ENCODE data around the gene RUNX3. TPM values are rescaled to one million over a fixed set of nuclear protein-coding genes. Genes with fewer than 3 reads are reported as not detected.

Gene RUNX3
- total RNA-seq, 1 experiment from 2014 or later, result 0.28 TPM

DNA sequence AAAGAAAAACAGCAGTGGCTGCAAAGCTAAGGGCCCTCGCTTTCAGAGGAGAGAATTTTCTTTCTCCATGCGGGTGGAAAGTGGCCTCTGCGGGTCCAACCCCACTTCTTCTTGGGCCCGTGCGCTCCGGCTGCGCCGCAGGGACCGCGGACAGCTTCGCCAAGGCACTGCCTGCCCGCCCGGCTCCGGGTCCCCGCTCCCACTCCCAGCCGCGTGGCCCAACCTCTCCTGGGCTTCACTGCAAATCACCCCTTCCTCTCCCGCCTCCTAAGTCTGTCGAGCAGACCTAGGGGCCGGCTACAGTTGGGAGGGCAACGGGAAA is 1.0 kb upstream of the RUNX3 start:
- Mint-ChIP-seq H3K27me3 (ENCODE audit: unreplicated experiment) (peaks cover 83% of the 10 kb centered on the region), H3K36me3 (ENCODE audit: insufficient read depth, unreplicated experiment) (no peaks in the 10 kb centered on the region), H3K27ac (ENCODE audit: unreplicated experiment) (no peak overlapping the region), H3K4me1 (ENCODE audit: low read depth, unreplicated experiment) (no peaks in the 10 kb centered on the region), H3K4me3 (ENCODE audit: low read depth, unreplicated experiment) (no peak overlapping the region), H3K9me3 (ENCODE audit: low read depth, unreplicated experiment) (no peaks in the 10 kb centered on the region)
- no peak for DNase-seq
- CTCF ChIA-PET, result no interaction called here
- BruUV-seq (replicated peaks), result no TSS peak
- TF ChIP-seq, protein P1, sequence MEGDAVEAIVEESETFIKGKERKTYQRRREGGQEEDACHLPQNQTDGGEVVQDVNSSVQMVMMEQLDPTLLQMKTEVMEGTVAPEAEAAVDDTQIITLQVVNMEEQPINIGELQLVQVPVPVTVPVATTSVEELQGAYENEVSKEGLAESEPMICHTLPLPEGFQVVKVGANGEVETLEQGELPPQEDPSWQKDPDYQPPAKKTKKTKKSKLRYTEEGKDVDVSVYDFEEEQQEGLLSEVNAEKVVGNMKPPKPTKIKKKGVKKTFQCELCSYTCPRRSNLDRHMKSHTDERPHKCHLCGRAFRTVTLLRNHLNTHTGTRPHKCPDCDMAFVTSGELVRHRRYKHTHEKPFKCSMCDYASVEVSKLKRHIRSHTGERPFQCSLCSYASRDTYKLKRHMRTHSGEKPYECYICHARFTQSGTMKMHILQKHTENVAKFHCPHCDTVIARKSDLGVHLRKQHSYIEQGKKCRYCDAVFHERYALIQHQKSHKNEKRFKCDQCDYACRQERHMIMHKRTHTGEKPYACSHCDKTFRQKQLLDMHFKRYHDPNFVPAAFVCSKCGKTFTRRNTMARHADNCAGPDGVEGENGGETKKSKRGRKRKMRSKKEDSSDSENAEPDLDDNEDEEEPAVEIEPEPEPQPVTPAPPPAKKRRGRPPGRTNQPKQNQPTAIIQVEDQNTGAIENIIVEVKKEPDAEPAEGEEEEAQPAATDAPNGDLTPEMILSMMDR (IDR thresholded peaks at IDR 0.05; ENCODE audit: unreplicated experiment), result no peak
- intact Hi-C loops (cut with micrococcal nuclease; ENCODE audit: unreplicated experiment), result loop anchor here (5.0 kb wide), 1 partner anchor 106 kb away; no protein-coding TSS in a partner anchor

- TF ChIP-seq, protein P1 (IDR thresholded peaks at IDR 0.05; ENCODE audit: unreplicated experiment), result no peak
- no TSS peak for BruUV-seq (replicated peaks)
- CTCF ChIA-PET, result interaction anchor here (0.6 to 0.8 kb wide), 2 partner anchors 113 to 127 kb away, joined by 3 read pairs; no protein-coding TSS in a partner anchor
- Mint-ChIP-seq H3K4me3 (ENCODE audit: low read depth, unreplicated experiment) (no peak overlapping the region), H3K27ac (ENCODE audit: unreplicated experiment) (no peak overlapping the region), H3K36me3 (ENCODE audit: insufficient read depth, unreplicated experiment) (no peaks in the 10 kb centered on the region), H3K4me1 (ENCODE audit: low read depth, unreplicated experiment) (no peaks in the 10 kb centered on the region), H3K27me3 (ENCODE audit: unreplicated experiment) (peaks cover 83% of the 10 kb centered on the region), H3K9me3 (ENCODE audit: low read depth, unreplicated experiment) (no peaks in the 10 kb centered on the region)
- peak; percentile 10 for DNase-seq
- intact Hi-C loops (cut with micrococcal nuclease; ENCODE audit: unreplicated experiment), result loop anchor here (5.0 kb wide), 2 partner anchors 108 to 173 kb away; no protein-coding TSS in a partner anchor
These were observed 447 bp downstream of the RUNX3 start for GRCh38 chr1:24929398-24930259.

GRCh38 chr1:24928689-24929397 is 1.2 kb downstream of the RUNX3 start:
- Mint-ChIP-seq H3K4me3 (ENCODE audit: low read depth, unreplicated experiment) (no peak overlapping the region), H3K4me1 (ENCODE audit: low read depth, unreplicated experiment) (no peaks in the 10 kb centered on the region), H3K9me3 (ENCODE audit: low read depth, unreplicated experiment) (no peaks in the 10 kb centered on the region), H3K27ac (ENCODE audit: unreplicated experiment) (no peak overlapping the region), H3K27me3 (ENCODE audit: unreplicated experiment) (peaks cover 77% of the 10 kb centered on the region), H3K36me3 (ENCODE audit: insufficient read depth, unreplicated experiment) (no peaks in the 10 kb centered on the region)
- no peak for DNase-seq
- intact Hi-C loops (cut with micrococcal nuclease; ENCODE audit: unreplicated experiment), result loop anchor here (5.0 kb wide), 1 partner anchor 173 kb away; no protein-coding TSS in a partner anchor
- CTCF ChIA-PET, result no interaction called here
- TF ChIP-seq, protein P1 (IDR thresholded peaks at IDR 0.05; ENCODE audit: unreplicated experiment), result no peak
- BruUV-seq (replicated peaks), result no TSS peak

DNA sequence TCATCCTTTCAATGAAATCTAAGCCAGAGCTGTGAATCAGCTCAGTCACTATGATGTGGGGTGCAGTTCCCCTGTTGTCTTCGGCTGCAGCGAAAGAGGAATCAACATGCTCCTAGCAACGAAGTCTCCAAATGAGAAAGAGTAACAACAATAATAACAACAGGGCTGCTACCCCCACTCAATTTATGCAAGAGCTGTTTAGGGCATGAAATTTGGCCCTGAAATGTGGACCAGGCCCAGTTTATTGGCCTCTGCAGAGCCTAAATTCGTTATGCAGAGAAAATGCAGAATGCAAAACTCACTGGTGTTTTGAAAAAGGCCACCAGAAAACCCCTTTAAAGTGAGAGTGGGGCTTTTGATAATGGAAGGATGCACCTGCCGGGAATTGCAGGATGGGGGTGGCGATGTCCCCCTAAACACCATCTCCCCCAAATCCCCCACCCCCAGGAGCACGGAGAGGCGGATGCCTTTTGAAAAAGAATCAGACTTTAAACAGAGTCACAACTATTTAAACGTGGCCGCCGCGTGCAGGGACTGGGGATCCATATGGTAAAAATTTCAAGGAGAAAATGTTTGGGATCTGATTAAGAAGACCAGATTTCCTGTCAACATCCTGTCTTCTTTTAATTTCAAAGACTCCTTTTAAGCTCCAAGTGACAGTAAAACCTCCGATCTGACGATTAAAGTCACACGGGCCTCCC is 1.9 kb downstream of the RUNX3 start:
- Mint-ChIP-seq H3K4me1 (ENCODE audit: low read depth, unreplicated experiment) (no peaks in the 10 kb centered on the region), H3K9me3 (ENCODE audit: low read depth, unreplicated experiment) (no peaks in the 10 kb centered on the region), H3K36me3 (ENCODE audit: insufficient read depth, unreplicated experiment) (no peaks in the 10 kb centered on the region), H3K4me3 (ENCODE audit: low read depth, unreplicated experiment) (no peak overlapping the region), H3K27me3 (ENCODE audit: unreplicated experiment) (peaks cover 77% of the 10 kb centered on the region), H3K27ac (ENCODE audit: unreplicated experiment) (no peak overlapping the region)
- CTCF ChIA-PET, result no interaction called here
- TF ChIP-seq, protein P1 (IDR thresholded peaks at IDR 0.05; ENCODE audit: unreplicated experiment), result no peak
- BruUV-seq (replicated peaks), result no TSS peak
- no peak for DNase-seq
- intact Hi-C loops (cut with micrococcal nuclease; ENCODE audit: unreplicated experiment), result loop anchor here (5.0 kb wide), 1 partner anchor 174 kb away; no protein-coding TSS in a partner anchor
